K562 (cell line): ENCODE results near the gene RPS27. TPM values are rescaled to one million over a fixed set of nuclear protein-coding genes. Genes with fewer than 3 reads are reported as not detected.

Experiments used
- DNMT1 ChIP-seq: fragments of 450-650 bp; IDR thresholded peaks from 2 replicates; pipeline ENCODE4 v1.6.1; 2016; ENCODE audit warnings: antibody characterized with exemption, mild to moderate bottlenecking
- ERF ChIP-seq: fragments of 450-650 bp; formaldehyde crosslinking; IDR thresholded peaks from 2 replicates; pipeline ENCODE4 v1.4.0; 2020; ENCODE audit warnings: mild to moderate bottlenecking, mixed read lengths
- HDAC8 ChIP-seq: fragments of 450-650 bp; IDR thresholded peaks from 2 replicates; pipeline ENCODE4 v1.6.1; 2016; ENCODE audit warnings: mild to moderate bottlenecking, missing genetic modification characterization, moderate library complexity, missing compliant biosample characterization
- ILK ChIP-seq: fragments of 450-650 bp; IDR thresholded peaks from 2 replicates; pipeline ENCODE4 v1.6.1; 2016; ENCODE audit warnings: missing genetic modification characterization, low read depth, mild to moderate bottlenecking, missing compliant biosample characterization, moderate library complexity, borderline replicate concordance
- KAT2B ChIP-seq: IDR thresholded peaks from one replicate; pipeline ENCODE4 v1.6.1; 2012; ENCODE audit warnings: low read depth, mild to moderate bottlenecking, control low read depth, inconsistent platforms, low read length, moderate library complexity
- KLF16 ChIP-seq: IDR thresholded peaks from 2 replicates; pipeline ENCODE4 v1.6.1; 2016; ENCODE audit warnings: antibody characterized with exemption
- L3MBTL2 ChIP-seq: fragments of 450-650 bp; IDR thresholded peaks from 2 replicates; pipeline ENCODE4 v1.6.1; 2016; ENCODE audit warnings: mild to moderate bottlenecking, moderate library complexity
- MCM5 ChIP-seq: fragments of 450-650 bp; IDR thresholded peaks from 2 replicates; pipeline ENCODE4 v1.6.1; 2016; ENCODE audit warnings: low read depth
- NKRF ChIP-seq: fragments of 450-650 bp; IDR thresholded peaks from 2 replicates; pipeline ENCODE4 v1.6.1; 2016; ENCODE audit warnings: borderline replicate concordance
- NR0B1 ChIP-seq: fragments of 450-650 bp; IDR thresholded peaks from one replicate; pipeline ENCODE4 v1.6.1; 2018; ENCODE audit warnings: mild to moderate bottlenecking, moderate library complexity; ENCODE audit not compliant: partially characterized antibody
- NR4A1 ChIP-seq, 2 experiments: fragments of 250-450 bp in 1 of 2; fragments of 450-650 bp in 1 of 2; sonication (Bioruptor Pico) in 1 of 2; IDR thresholded peaks; 2 replicates each; pipeline versions ENCODE4 v1.4.0 to v1.6.1; 2016 to 2020; ENCODE audit warnings: mild to moderate bottlenecking in 2 of 2, missing compliant biosample characterization in 1 of 2, missing genetic modification characterization in 1 of 2, moderate library complexity in 1 of 2
- SAFB2 ChIP-seq: fragments of 200-400 bp; formaldehyde crosslinking; IDR thresholded peaks from 2 replicates; pipeline ENCODE4 v1.6.1; 2018; ENCODE audit warnings: borderline replicate concordance, low read length, low read depth, moderate library complexity; ENCODE audit not compliant: severe bottlenecking
- SMARCA4 ChIP-seq: fragments of 450-650 bp; IDR thresholded peaks from 2 replicates; pipeline ENCODE4 v1.6.1; 2016
- SNIP1 ChIP-seq: fragments of 450-650 bp; IDR thresholded peaks from 2 replicates; pipeline ENCODE4 v1.7.1; 2017; ENCODE audit warnings: low read depth, mild to moderate bottlenecking
- TAF1 ChIP-seq: IDR thresholded peaks from 2 replicates; pipeline ENCODE4 v1.6.1; 2011; ENCODE audit warnings: mild to moderate bottlenecking, low read length, moderate library complexity; ENCODE audit not compliant: insufficient read depth, control insufficient read depth, severe bottlenecking; ENCODE audit errors: extremely low read depth
- ZNF408 ChIP-seq: fragments of 250-450 bp; sonication (Bioruptor Pico); IDR thresholded peaks from 2 replicates; pipeline ENCODE4 v1.4.0; 2020; ENCODE audit warnings: low read depth, mild to moderate bottlenecking, moderate library complexity
- ZNF561 ChIP-seq: fragments of 450-650 bp; formaldehyde crosslinking; conservative IDR thresholded peaks from 2 replicates; pipeline ENCODE4 v1.4.0; 2020; ENCODE audit warnings: mild to moderate bottlenecking, moderate library complexity
- ZNF77 ChIP-seq: fragments of 250-450 bp; sonication (Bioruptor Pico); IDR thresholded peaks from 2 replicates; pipeline ENCODE4 v1.5.0; 2020
- polyA plus RNA-seq, 8 experiments: library from polyadenylated mRNA; depleted of rRNA in 4 of 8; stranded (reverse) in 5 of 8; unstranded in 3 of 8; fragments of >200 nt; fragmentation: Nextera tagmentation in 2 of 8; fragmentation: Illumina TruSeq in 1 of 8; extraction: Ambion mirVana in 2 of 8; extraction: Trizol in 1 of 8; gene quantifications; 2 replicates each; pipeline versions ENCODE4 v1.2.1 to v1.2.3, GENCODE V29; 2011 to 2014; ENCODE audit warnings: inconsistent platforms in 1 of 8, missing spikeins in 1 of 8
- total RNA-seq, 7 experiments: library from RNA; depleted of rRNA in 6 of 7; stranded (reverse); fragments of >200 nt in 6 of 7; fragmentation: Illumina TruSeq in 2 of 7; extraction: Trizol in 2 of 7; gene quantifications; 2 replicates each; pipeline versions ENCODE4 v1.2.1 to v1.2.3, GENCODE V29; 2011 to 2021; ENCODE audit warnings: low replicate concordance in 1 of 7
- TF ChIP-seq, protein P1 (sequence below): fragments of 200-800 bp; sonication (Bioruptor generic); IDR thresholded peaks from 2 replicates; pipeline ENCODE4 v1.6.1; 2016; ENCODE audit warnings: missing genetic modification characterization, missing compliant biosample characterization

The RPS27 gene
- total and polyA plus RNA-seq, 9 of the 15 experiments (the other 6 are each of a cell fraction or from before 2014, with no cell fraction given): 2,091 to 9,377 (median 6,706) TPM

DNA sequence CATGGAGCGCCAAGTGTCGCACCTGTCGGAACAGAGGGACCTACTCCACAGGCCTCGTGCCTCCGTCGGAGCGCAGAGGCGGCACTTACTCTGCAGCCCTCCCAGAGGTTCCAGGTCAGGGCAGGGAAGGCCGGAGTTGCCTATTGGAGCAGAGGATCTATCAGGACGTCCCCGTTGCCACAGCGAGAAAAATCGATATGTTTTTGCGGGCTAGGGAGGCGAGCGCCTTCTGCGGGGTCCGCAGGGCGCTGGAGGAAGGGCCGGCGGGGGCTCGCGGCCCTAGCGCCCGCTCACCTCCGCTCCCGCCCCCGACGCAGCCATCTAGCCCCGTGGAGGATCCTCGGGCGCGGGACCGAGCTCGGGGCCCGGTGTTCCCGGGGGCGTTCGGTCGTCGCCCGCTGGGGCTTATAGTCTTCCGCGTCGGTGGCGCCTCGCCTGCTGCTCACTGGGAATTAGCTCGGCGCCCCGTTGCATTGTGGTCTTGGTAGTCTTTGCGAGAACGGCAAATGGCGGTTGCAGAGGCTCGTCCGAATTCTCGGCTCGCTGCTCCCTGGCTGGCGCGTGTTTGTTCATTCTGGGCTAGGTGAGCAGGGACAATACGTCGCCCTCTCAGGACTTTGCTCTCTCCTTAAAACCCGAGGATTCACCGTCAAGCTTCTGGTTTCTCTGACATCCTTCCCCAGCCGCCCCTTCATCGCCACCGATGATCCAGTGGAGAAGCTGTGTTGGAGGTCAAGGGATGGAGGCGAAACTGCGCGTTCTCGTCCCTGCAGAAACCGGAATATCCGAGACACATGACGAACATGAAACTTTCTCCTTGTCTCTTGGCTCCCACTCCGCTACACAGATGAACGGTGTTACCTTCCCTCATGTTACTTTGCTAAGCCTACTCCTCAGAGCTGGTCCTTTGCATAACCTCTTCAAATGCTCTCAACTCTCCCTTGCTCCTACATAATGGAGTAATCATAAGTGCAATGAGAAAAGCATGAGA, 13.0 kb upstream of the RPS27 start, which contains the start of gene JTB (continued):
- TF ChIP-seq, protein P1, sequence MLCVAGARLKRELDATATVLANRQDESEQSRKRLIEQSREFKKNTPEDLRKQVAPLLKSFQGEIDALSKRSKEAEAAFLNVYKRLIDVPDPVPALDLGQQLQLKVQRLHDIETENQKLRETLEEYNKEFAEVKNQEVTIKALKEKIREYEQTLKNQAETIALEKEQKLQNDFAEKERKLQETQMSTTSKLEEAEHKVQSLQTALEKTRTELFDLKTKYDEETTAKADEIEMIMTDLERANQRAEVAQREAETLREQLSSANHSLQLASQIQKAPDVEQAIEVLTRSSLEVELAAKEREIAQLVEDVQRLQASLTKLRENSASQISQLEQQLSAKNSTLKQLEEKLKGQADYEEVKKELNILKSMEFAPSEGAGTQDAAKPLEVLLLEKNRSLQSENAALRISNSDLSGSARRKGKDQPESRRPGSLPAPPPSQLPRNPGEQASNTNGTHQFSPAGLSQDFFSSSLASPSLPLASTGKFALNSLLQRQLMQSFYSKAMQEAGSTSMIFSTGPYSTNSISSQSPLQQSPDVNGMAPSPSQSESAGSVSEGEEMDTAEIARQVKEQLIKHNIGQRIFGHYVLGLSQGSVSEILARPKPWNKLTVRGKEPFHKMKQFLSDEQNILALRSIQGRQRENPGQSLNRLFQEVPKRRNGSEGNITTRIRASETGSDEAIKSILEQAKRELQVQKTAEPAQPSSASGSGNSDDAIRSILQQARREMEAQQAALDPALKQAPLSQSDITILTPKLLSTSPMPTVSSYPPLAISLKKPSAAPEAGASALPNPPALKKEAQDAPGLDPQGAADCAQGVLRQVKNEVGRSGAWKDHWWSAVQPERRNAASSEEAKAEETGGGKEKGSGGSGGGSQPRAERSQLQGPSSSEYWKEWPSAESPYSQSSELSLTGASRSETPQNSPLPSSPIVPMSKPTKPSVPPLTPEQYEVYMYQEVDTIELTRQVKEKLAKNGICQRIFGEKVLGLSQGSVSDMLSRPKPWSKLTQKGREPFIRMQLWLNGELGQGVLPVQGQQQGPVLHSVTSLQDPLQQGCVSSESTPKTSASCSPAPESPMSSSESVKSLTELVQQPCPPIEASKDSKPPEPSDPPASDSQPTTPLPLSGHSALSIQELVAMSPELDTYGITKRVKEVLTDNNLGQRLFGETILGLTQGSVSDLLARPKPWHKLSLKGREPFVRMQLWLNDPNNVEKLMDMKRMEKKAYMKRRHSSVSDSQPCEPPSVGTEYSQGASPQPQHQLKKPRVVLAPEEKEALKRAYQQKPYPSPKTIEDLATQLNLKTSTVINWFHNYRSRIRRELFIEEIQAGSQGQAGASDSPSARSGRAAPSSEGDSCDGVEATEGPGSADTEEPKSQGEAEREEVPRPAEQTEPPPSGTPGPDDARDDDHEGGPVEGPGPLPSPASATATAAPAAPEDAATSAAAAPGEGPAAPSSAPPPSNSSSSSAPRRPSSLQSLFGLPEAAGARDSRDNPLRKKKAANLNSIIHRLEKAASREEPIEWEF (CRISPR knock-in tag): no peak
- TF ChIP-seq NR0B1: no peak
- TF ChIP-seq SMARCA4: no peak
- TF ChIP-seq NKRF: peak; percentile 71; the same call in 1 of the 2 replicates
- TF ChIP-seq DNMT1: 0 out of 2 replicates have a peak, but pooled peaks have one; percentile 52
- TF ChIP-seq ZNF561 (CRISPR knock-in tag): no peak
- TF ChIP-seq ERF (CRISPR knock-in tag): no peak
- TF ChIP-seq MCM5: no peak
- 0 out of 2 replicates have a peak, but pooled peaks have one; percentile 12 for TF ChIP-seq NR4A1 (CRISPR knock-in tag; IDR thresholded peaks at IDR 0.05)
- no peak for TF ChIP-seq NR4A1 (tag; IDR thresholded peaks at IDR 0.05)
- TF ChIP-seq KLF16: no peak
- peak; percentile 76 for TF ChIP-seq L3MBTL2
- TF ChIP-seq ILK: no peak
- TF ChIP-seq TAF1: peak; percentile 77
- TF ChIP-seq ZNF77 (CRISPR knock-in tag): no peak
- TF ChIP-seq SNIP1: no peak
- no peak for TF ChIP-seq HDAC8 (tag)
- TF ChIP-seq SAFB2: no peak
- TF ChIP-seq ZNF408 (CRISPR knock-in tag): no peak
- no peak for TF ChIP-seq KAT2B
